Measurements from ENCODE around the gene CDHR3. TPM values are rescaled to one million over a fixed set of nuclear protein-coding genes. Genes with fewer than 3 reads are reported as not detected.

CDHR3 gene
- total RNA-seq, result 1 to 10 TPM; 2.2 to 3.9 TPM

GRCh38 chr7:105963038-105963667, at the start of gene CDHR3:
CDHR3 (plus strand) TSS chr7:105963264; CDS start chr7:105963319, 55 bp downstream.
- no peak within 1 kb of the TSS for H3K4me3 ChIP-seq
- no peaks in the 10 kb centered on the region for H3K4me1 ChIP-seq (replicated peaks)
- H3K27ac ChIP-seq, result peak within 1 kb of the TSS; percentile 39 to 57
- peak; percentile 65 for DNase-seq (ENCODE audit: low spot score)
- H3K9me3 ChIP-seq, result no peaks in the 10 kb centered on the region
- WGBS, result 65% methylated on average over 4 of the region's 4 CpGs
- intact Hi-C loops (cut with DNase I), result no loop called here
- no peaks in the 10 kb centered on the region for H3K27me3 ChIP-seq (replicated peaks; ENCODE audit: insufficient read depth)
- no peaks in the 10 kb centered on the region for H3K36me3 ChIP-seq
- peak; percentile 80 for TF ChIP-seq POLR2AphosphoS5 (IDR thresholded peaks at IDR 0.05)
- TF ChIP-seq POLR2A (IDR thresholded peaks at IDR 0.05), result no peak
- no peak for TF ChIP-seq CTCF (IDR thresholded peaks at IDR 0.05)

- no peak for DNase-seq (ENCODE audit: low spot score)
- intact Hi-C loops (cut with DNase I), result no loop called here
- Histone ChIP-seq H3K4me1 (replicated peaks) (no peaks in the 10 kb centered on the region), H3K9me3 (no peaks in the 10 kb centered on the region), H3K36me3 (no peaks in the 10 kb centered on the region), H3K27me3 (replicated peaks; ENCODE audit: insufficient read depth) (no peaks in the 10 kb centered on the region), H3K4me3 (no peak overlapping the region), H3K27ac (no peak overlapping the region)
- TF ChIP-seq POLR2AphosphoS5 (IDR thresholded peaks at IDR 0.05) (no peak), CTCF (IDR thresholded peaks at IDR 0.05) (no peak), POLR2A (IDR thresholded peaks at IDR 0.05) (no peak)
- WGBS, result 95% methylated on average over 3 of the region's 3 CpGs
Observed at GRCh38 chr7:105913947-105914346, 49.1 kb upstream of the CDHR3 start.

- no peak overlapping the region for H3K27ac ChIP-seq
- no peaks in the 10 kb centered on the region for H3K9me3 ChIP-seq
- intact Hi-C loops (cut with DNase I), result no loop called here
- WGBS, result 78% methylated on average over 1 of the region's 1 CpG
- no peaks in the 10 kb centered on the region for H3K4me1 ChIP-seq (replicated peaks)
- DNase-seq (ENCODE audit: low spot score), result no peak
- H3K27me3 ChIP-seq (replicated peaks; ENCODE audit: insufficient read depth), result no peaks in the 10 kb centered on the region
- H3K4me3 ChIP-seq, result no peak overlapping the region
- TF ChIP-seq POLR2A (IDR thresholded peaks at IDR 0.05), result no peak
- H3K36me3 ChIP-seq, result no peaks in the 10 kb centered on the region
Observed at GRCh38 chr7:105916603-105917002, 46.5 kb upstream of the CDHR3 start.

GRCh38 chr7:105917659-105918058, 45.4 kb upstream of the CDHR3 start:
- TF ChIP-seq CTCF (IDR thresholded peaks at IDR 0.05), result no peak
- H3K27me3 ChIP-seq (replicated peaks; ENCODE audit: insufficient read depth), result no peaks in the 10 kb centered on the region
- no peak for DNase-seq (ENCODE audit: low spot score)
- no peak overlapping the region for H3K4me3 ChIP-seq
- H3K4me1 ChIP-seq (replicated peaks), result no peaks in the 10 kb centered on the region
- H3K9me3 ChIP-seq, result no peaks in the 10 kb centered on the region
- WGBS, result 87% methylated on average over 2 of the region's 2 CpGs
- H3K36me3 ChIP-seq, result no peaks in the 10 kb centered on the region
- H3K27ac ChIP-seq, result no peak overlapping the region
- intact Hi-C loops (cut with DNase I), result no loop called here

- intact Hi-C loops (cut with DNase I), result no loop called here
- WGBS, result 86% methylated on average over 4 of the region's 4 CpGs
- TF ChIP-seq CTCF (IDR thresholded peaks at IDR 0.05) (no peak), POLR2AphosphoS5 (IDR thresholded peaks at IDR 0.05) (no peak), POLR2A (IDR thresholded peaks at IDR 0.05) (no peak)
Observed at GRCh38 chr7:105920766-105921165, 42.3 kb upstream of the CDHR3 start.

More at GRCh38 chr7:105920766-105921165, 42.3 kb upstream of the CDHR3 start:
- H3K4me3 ChIP-seq, result no peak overlapping the region
- no peak for DNase-seq (ENCODE audit: low spot score)
- no peaks in the 10 kb centered on the region for H3K36me3 ChIP-seq
- no peaks in the 10 kb centered on the region for H3K27me3 ChIP-seq (replicated peaks; ENCODE audit: insufficient read depth)
- no peaks in the 10 kb centered on the region for H3K4me1 ChIP-seq (replicated peaks)
- H3K27ac ChIP-seq, result no peak overlapping the region
- H3K9me3 ChIP-seq, result no peaks in the 10 kb centered on the region

All from prostate gland (tissue), 2 donors.